Astrocyte of the spinal cord (primary cell): ENCODE data around the gene FRMPD4.

ENCODE experiments used
- DNase-seq: peaks from one replicate; pipeline ENCODE4 v3.0.0; 2011; ENCODE audit warnings: low read depth, low spot score
- H3K4me3 ChIP-seq: 2 replicates; pipeline ENCODE4 v1.5.1; 2011; ENCODE audit warnings: low read depth, mild to moderate bottlenecking, low read length, moderate library complexity
- CTCF ChIP-seq: IDR thresholded peaks from 2 replicates; pipeline ENCODE4 v1.5.1; 2012; ENCODE audit warnings: low read depth, mild to moderate bottlenecking, low read length, inconsistent platforms
- in situ Hi-C: cut with HindIII; loops from 2 replicates; pipeline ENCODE4 v1.10.0; 2017; ENCODE audit warnings: low sequenced_read_pairs

FRMPD4 gene

GRCh38 chrX:12304261-12304660 is 166.0 kb downstream of the FRMPD4 start:
- TF ChIP-seq CTCF = no peak
- no peak for DNase-seq
- H3K4me3 ChIP-seq = no peak overlapping the region
- in situ Hi-C loops = no loop called here

- no peak for DNase-seq
- in situ Hi-C loops = no loop called here
- TF ChIP-seq CTCF = no peak
Measured at GRCh38 chrX:12307961-12308360, 169.7 kb downstream of the FRMPD4 start.

GRCh38 chrX:12308420-12308819 is 170.1 kb downstream of the FRMPD4 start:
- in situ Hi-C loops = no loop called here
- DNase-seq = no peak
- TF ChIP-seq CTCF = no peak
- H3K4me3 ChIP-seq = no peak overlapping the region

More at GRCh38 chrX:12307961-12308360, 169.7 kb downstream of the FRMPD4 start:
- H3K4me3 ChIP-seq = no peak overlapping the region

- no peak overlapping the region for H3K4me3 ChIP-seq
- no peak for TF ChIP-seq CTCF
- in situ Hi-C loops = no loop called here
- DNase-seq = no peak
Measured at GRCh38 chrX:12309040-12309743, 170.9 kb downstream of the FRMPD4 start.

GRCh38 chrX:12309744-12310076 is 171.4 kb downstream of the FRMPD4 start:
- TF ChIP-seq CTCF = no peak
- DNase-seq = no peak
- no peak overlapping the region for H3K4me3 ChIP-seq
- in situ Hi-C loops = no loop called here

- no peak overlapping the region for H3K4me3 ChIP-seq
- in situ Hi-C loops = no loop called here
- TF ChIP-seq CTCF = no peak
- no peak for DNase-seq
Measured at GRCh38 chrX:12314651-12315050, 176.4 kb downstream of the FRMPD4 start.

- no peak for DNase-seq
- in situ Hi-C loops = no loop called here
- H3K4me3 ChIP-seq = no peak overlapping the region
- no peak for TF ChIP-seq CTCF
Measured at GRCh38 chrX:12315526-12315925, 177.3 kb downstream of the FRMPD4 start.
